NT2/D1 (cell line): ENCODE results near the gene GAS7.

Source experiments
- SUZ12 ChIP-seq: IDR thresholded peaks from 2 replicates; pipeline ENCODE4 v1.6.1; 2011; ENCODE audit not compliant: insufficient read length, insufficient read depth; ENCODE audit errors: extremely low read depth
- YY1 ChIP-seq: IDR thresholded peaks from 2 replicates; pipeline ENCODE4 v1.6.1; 2011; ENCODE audit not compliant: insufficient read length, insufficient read depth
- ZNF274 ChIP-seq: IDR thresholded peaks from 2 replicates; pipeline ENCODE4 v1.6.1; 2011; ENCODE audit warnings: mild to moderate bottlenecking, low read depth, low read length

GRCh38 chr17:9999919-10000695 is 198.3 kb downstream of the GAS7 start:
- TF ChIP-seq YY1 (no peak), ZNF274 (no peak), SUZ12 (no peak)
